HG02943 (cell line): Measurements from ENCODE around the gene TMEM244.
A peak's percentile ranks its signal among the peaks of the same experiment; 100 is the strongest.
"Not testable (repeated sequence)": the region's sequence is repeated elsewhere in the genome, so short reads cannot be mapped to it uniquely, and the experiment has no call there.

Source experiments
- ATAC-seq: cut with Tn5 transposase; IDR thresholded peaks from one replicate; pipeline ENCODE4 v1.9.1; 2021; ENCODE audit warnings: mild to moderate bottlenecking, low read depth, moderate library complexity; ENCODE audit not compliant: unreplicated experiment

The TMEM244 gene

GRCh38 chr6:129860908-129861665 lies at the start of gene TMEM244:
Gene TMEM244, minus strand, starts transcription at chr6:129861315. Its CDS starts 127 bp downstream, at chr6:129861188.
- ATAC-seq: no peak

GRCh38 chr6:129908858-129909257 lies 47.7 kb upstream of the TMEM244 start:
- peak; percentile 71 for ATAC-seq

GRCh38 chr6:129908356-129908755 lies 47.2 kb upstream of the TMEM244 start:
- no peak for ATAC-seq

GRCh38 chr6:129906515-129907077 lies 45.5 kb upstream of the TMEM244 start:
- no peak for ATAC-seq

GRCh38 chr6:129903082-129903481 lies 42.0 kb upstream of the TMEM244 start:
- no peak for ATAC-seq

- ATAC-seq: no peak
Measured at GRCh38 chr6:129902681-129903080, 41.6 kb upstream of the TMEM244 start.

- no peak for ATAC-seq
Measured at GRCh38 chr6:129901910-129902309, 40.8 kb upstream of the TMEM244 start.

GRCh38 chr6:129895692-129896091 lies 34.6 kb upstream of the TMEM244 start:
- ATAC-seq: no peak

- ATAC-seq: no peak
Measured at GRCh38 chr6:129894921-129895320, 33.8 kb upstream of the TMEM244 start.

GRCh38 chr6:129893640-129894039 lies 32.5 kb upstream of the TMEM244 start:
- ATAC-seq: no peak

GRCh38 chr6:129890701-129891100 lies 29.6 kb upstream of the TMEM244 start:
- no peak for ATAC-seq

GRCh38 chr6:129890164-129890563 lies 29.0 kb upstream of the TMEM244 start:
- no peak for ATAC-seq

- ATAC-seq: no peak
Measured at GRCh38 chr6:129889580-129889979, 28.5 kb upstream of the TMEM244 start.

- no peak for ATAC-seq
Measured at GRCh38 chr6:129886401-129887155, 25.5 kb upstream of the TMEM244 start.

- ATAC-seq: no peak
Measured at GRCh38 chr6:129884211-129884610, 23.1 kb upstream of the TMEM244 start.

GRCh38 chr6:129882510-129883023 lies 21.5 kb upstream of the TMEM244 start:
- peak; percentile 94 for ATAC-seq

GRCh38 chr6:129877894-129878293 lies 16.8 kb upstream of the TMEM244 start:
- ATAC-seq: not testable (repeated sequence)

- peak; percentile 87 for ATAC-seq
Measured at GRCh38 chr6:129875610-129876520, 14.8 kb upstream of the TMEM244 start.

GRCh38 chr6:129874837-129875236 lies 13.7 kb upstream of the TMEM244 start:
- no peak for ATAC-seq

GRCh38 chr6:129872586-129872985 lies 11.5 kb upstream of the TMEM244 start:
- ATAC-seq: no peak
